Measurements from ENCODE around the gene SLC44A2.

DNA sequence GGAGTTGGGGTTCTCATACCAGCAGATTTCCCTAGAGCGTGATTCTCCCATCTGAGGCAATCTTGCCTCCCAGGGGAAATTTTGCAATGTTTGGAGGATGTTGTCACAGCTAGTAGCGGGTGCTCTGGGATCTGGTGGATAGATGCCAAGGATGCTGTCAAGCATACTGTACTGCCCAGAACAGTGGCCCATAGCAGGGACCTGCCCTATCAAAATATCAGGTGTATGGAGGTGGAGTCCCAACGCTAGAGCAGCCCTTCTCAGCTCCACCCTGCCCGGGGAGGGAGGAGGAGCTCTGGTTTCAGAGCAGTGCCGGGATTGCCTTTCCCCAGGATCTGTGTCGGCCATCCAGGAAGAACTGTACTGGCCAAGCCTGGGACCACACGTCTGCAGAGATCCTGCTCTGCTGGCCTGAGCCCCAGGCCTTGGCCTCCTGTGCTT is 65.0 kb downstream of the SLC44A2 start:
- TF ChIP-seq POLR2A (IDR thresholded peaks at IDR 0.05) (no peak), POLR2AphosphoS5 (IDR thresholded peaks at IDR 0.05) (no peak), EP300 (IDR thresholded peaks at IDR 0.05) (no peak)
- TF ChIP-seq, protein P1, sequence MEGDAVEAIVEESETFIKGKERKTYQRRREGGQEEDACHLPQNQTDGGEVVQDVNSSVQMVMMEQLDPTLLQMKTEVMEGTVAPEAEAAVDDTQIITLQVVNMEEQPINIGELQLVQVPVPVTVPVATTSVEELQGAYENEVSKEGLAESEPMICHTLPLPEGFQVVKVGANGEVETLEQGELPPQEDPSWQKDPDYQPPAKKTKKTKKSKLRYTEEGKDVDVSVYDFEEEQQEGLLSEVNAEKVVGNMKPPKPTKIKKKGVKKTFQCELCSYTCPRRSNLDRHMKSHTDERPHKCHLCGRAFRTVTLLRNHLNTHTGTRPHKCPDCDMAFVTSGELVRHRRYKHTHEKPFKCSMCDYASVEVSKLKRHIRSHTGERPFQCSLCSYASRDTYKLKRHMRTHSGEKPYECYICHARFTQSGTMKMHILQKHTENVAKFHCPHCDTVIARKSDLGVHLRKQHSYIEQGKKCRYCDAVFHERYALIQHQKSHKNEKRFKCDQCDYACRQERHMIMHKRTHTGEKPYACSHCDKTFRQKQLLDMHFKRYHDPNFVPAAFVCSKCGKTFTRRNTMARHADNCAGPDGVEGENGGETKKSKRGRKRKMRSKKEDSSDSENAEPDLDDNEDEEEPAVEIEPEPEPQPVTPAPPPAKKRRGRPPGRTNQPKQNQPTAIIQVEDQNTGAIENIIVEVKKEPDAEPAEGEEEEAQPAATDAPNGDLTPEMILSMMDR (IDR thresholded peaks at IDR 0.05): no peak
